B cell (primary cell): ENCODE results near the gene MIAT.

Experiments used
- EZH2 ChIP-seq: IDR thresholded peaks from 2 replicates; pipeline ENCODE4 v1.6.1; 2012; ENCODE audit warnings: borderline replicate concordance, low read depth, mild to moderate bottlenecking, moderate library complexity, low read length; ENCODE audit not compliant: insufficient read depth, poor library complexity, severe bottlenecking
- TF ChIP-seq, protein P1 (sequence below): fragments of 200-600 bp; IDR thresholded peaks from one replicate; pipeline ENCODE4 v1.8.0; 2022; ENCODE audit warnings: antibody characterized with exemption, mild to moderate bottlenecking

DNA sequence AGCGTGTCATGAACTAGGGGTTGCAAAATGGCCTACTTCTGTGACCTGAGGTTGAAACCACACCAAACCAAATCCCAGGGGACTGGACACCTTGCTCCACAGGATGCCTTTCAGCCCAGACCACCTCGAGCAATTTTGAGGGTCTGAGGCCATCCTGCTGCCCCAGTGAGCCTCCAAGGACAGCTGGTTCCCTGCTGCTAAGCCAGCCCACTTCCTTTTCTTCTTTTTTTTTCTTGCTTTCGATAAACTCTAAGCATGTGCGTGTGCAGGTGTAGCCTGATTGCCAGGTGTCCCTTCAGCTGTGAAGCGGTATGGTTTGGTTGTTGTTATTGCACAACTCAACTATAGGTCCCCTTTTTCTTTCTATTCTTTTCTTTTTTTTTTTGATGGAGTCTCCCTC, 42.2 kb upstream of the MIAT start:
- TF ChIP-seq, protein P1, sequence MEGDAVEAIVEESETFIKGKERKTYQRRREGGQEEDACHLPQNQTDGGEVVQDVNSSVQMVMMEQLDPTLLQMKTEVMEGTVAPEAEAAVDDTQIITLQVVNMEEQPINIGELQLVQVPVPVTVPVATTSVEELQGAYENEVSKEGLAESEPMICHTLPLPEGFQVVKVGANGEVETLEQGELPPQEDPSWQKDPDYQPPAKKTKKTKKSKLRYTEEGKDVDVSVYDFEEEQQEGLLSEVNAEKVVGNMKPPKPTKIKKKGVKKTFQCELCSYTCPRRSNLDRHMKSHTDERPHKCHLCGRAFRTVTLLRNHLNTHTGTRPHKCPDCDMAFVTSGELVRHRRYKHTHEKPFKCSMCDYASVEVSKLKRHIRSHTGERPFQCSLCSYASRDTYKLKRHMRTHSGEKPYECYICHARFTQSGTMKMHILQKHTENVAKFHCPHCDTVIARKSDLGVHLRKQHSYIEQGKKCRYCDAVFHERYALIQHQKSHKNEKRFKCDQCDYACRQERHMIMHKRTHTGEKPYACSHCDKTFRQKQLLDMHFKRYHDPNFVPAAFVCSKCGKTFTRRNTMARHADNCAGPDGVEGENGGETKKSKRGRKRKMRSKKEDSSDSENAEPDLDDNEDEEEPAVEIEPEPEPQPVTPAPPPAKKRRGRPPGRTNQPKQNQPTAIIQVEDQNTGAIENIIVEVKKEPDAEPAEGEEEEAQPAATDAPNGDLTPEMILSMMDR, result no peak
- TF ChIP-seq EZH2, result no peak
